ENCODE measurements around the gene TNFRSF12A. TPM values are rescaled to one million over a fixed set of nuclear protein-coding genes. Genes with fewer than 3 reads are reported as not detected.

TNFRSF12A gene
- total and polyA plus RNA-seq, 2 experiments from 2014 or later, result 115 to 142 TPM

DNA sequence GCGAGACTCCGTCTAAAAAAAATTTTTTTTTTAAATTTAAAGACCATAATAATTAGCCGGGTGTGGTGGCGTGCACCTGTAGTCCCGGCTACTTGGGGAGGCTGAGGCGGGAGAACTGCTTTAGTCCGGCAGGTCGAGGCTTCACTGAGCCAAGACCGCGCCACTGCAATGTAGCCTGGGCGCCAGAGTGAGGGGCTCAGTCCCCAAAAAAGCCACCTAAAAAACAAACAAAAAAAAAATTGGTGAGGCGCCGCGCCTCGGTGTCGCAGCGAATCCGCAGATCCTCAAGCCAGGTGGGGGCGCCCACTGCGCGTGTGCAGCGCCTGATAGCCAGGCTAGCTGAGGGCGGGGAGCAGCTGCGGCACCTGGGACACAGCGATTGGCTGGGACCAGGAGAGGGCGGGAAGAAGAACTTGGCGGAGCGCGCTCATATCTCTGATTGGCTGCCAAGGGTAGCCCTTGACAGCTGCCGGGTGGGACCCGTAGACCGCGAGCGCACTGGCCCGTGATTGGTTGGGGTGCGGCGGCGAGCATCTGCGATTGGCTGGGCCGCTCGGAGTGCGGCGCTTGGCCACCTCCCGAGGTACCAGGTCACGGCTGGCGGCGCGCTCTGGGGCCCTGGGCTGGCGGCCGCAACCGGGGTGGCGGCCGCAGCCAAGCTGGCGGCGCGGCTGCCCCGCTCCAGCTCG, 16.4 kb upstream of the TNFRSF12A start:
- Histone ChIP-seq H3K27ac (no peak overlapping the region), H3K36me3 (no peaks in the 10 kb centered on the region), H3K9me3 (ENCODE audit: low read depth) (no peaks in the 10 kb centered on the region), H3K4me3 (no peak overlapping the region), H3K4me1 (ENCODE audit: low read depth) (peaks cover 35% of the 10 kb centered on the region), H3K27me3 (no peaks in the 10 kb centered on the region)
- TF ChIP-seq, protein P1, sequence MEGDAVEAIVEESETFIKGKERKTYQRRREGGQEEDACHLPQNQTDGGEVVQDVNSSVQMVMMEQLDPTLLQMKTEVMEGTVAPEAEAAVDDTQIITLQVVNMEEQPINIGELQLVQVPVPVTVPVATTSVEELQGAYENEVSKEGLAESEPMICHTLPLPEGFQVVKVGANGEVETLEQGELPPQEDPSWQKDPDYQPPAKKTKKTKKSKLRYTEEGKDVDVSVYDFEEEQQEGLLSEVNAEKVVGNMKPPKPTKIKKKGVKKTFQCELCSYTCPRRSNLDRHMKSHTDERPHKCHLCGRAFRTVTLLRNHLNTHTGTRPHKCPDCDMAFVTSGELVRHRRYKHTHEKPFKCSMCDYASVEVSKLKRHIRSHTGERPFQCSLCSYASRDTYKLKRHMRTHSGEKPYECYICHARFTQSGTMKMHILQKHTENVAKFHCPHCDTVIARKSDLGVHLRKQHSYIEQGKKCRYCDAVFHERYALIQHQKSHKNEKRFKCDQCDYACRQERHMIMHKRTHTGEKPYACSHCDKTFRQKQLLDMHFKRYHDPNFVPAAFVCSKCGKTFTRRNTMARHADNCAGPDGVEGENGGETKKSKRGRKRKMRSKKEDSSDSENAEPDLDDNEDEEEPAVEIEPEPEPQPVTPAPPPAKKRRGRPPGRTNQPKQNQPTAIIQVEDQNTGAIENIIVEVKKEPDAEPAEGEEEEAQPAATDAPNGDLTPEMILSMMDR (IDR thresholded peaks at IDR 0.05; ENCODE audit: low read depth, low read length), result peak; percentile 42
- peak; percentile 99 for DNase-seq (ENCODE audit: low read depth in 1 of 2, low spot score in 1 of 2)

DNA sequence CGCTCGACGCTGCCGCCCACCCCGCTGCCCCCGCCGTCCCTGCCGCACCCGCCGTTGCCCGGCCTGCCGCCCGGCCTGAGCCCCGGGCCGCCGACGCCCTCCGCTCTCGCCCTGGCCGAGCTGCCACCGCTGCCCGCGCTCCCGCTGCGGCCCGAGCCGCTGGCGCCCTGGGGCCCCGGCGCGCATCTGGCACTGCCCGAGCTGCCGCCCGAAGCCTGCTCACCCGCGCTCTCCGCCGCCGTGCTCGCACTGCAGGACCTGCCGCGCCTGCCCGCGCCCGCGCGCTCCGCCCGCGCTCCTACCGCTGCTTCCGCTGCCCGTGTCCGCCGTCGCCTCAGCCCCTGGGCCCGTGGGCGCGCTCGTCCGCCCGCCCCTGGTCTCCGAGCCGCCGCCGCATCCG, 15.8 kb upstream of the TNFRSF12A start:
- DNase-seq (ENCODE audit: low read depth in 1 of 2, low spot score in 1 of 2), result peak in 1 of 2 donors; percentile 64
- Histone ChIP-seq H3K4me1 (ENCODE audit: low read depth) (peaks cover 41% of the 10 kb centered on the region), H3K36me3 (no peaks in the 10 kb centered on the region), H3K4me3 (peak overlapping the region; percentile 65), H3K9me3 (ENCODE audit: low read depth) (no peaks in the 10 kb centered on the region), H3K27ac (no peak overlapping the region), H3K27me3 (no peaks in the 10 kb centered on the region)
- TF ChIP-seq, protein P1 (IDR thresholded peaks at IDR 0.05; ENCODE audit: low read depth, low read length), result no peak

DNA sequence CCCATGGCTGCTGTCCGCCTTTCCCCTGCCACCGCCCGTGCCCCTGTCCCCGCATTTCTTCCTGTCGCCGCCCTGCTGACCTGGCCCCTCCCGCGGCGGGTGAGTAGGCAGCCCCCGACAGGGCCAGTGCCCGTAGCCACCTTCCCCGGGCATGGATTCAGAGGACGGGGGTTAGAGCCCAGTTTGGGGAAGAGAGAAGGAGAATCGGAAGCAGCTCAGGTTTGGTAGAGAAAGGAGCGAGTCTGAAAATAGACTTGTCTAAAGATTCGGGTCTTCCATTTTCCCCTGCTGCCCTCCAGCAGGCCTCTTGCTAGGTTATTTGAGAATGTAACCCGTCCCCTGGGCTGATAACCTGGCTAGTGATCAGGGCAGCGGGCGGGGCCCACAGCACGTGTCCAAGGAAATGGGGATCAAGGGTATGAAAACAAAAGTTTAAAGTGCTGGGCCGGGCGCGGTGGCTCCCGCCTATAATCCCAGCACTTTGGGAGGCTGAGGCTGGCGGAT, 15.3 kb upstream of the TNFRSF12A start:
- H3K27me3 ChIP-seq, result no peaks in the 10 kb centered on the region
- peaks cover 46% of the 10 kb centered on the region for H3K4me1 ChIP-seq (ENCODE audit: low read depth)
- H3K4me3 ChIP-seq, result peak overlapping the region; percentile 65
- peak in 1 of 2 donors; percentile 79 for DNase-seq (ENCODE audit: low read depth in 1 of 2, low spot score in 1 of 2)
- TF ChIP-seq, protein P1 (IDR thresholded peaks at IDR 0.05; ENCODE audit: low read depth, low read length), result no peak
- H3K9me3 ChIP-seq (ENCODE audit: low read depth), result no peaks in the 10 kb centered on the region
- no peaks in the 10 kb centered on the region for H3K36me3 ChIP-seq
- H3K27ac ChIP-seq, result peak overlapping the region; percentile 96

DNA sequence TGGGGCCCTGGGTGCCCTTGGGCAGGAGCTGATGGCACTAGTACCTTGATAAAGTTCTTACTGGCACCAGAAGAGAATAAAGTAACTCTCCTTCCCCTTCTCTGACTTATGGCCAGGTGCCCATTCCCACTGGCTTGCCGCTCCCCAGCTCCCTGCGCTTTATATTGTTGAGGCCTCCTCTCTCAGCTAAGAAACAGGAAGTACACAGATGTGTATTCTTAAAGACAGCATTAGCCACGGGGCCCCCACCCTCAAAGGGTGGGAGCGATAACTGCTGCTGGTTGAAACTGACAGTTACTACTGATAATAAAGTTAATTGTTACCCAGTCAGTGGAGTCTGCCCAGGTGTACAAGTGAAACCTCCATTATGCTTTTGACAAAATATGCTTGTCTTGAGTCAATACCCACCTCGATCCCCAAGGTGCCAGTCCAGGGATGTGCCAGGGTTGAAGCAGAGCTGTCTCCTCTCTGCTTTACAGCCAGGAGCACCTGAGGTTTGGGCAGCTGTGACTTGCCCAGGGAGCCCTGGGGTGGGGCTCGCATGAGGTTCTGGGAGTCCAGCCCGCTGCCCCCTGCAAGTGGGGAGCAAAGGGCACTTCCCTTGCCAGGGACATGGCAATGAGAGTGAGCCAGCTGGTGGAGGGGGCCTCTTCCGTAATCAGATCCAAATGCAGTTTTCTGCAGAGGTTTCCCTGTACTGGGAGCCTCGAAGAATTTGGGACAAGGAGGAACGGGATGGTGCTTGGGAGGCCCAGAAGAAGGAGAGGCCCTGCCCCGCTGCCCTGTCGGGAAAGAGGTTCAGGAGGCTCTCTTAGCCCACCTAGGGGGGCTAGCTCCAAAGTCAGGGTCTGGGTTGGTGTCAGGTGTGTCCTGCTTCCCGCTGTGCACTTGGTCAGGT, 12.9 kb upstream of the TNFRSF12A start:
- Histone ChIP-seq H3K4me3 (no peak overlapping the region), H3K4me1 (ENCODE audit: low read depth) (peaks cover 61% of the 10 kb centered on the region), H3K27ac (peak overlapping the region; percentile 96), H3K27me3 (no peaks in the 10 kb centered on the region), H3K36me3 (no peaks in the 10 kb centered on the region), H3K9me3 (ENCODE audit: low read depth) (no peaks in the 10 kb centered on the region)
- DNase-seq (ENCODE audit: low read depth in 1 of 2, low spot score in 1 of 2), result no peak
- TF ChIP-seq, protein P1 (IDR thresholded peaks at IDR 0.05; ENCODE audit: low read depth, low read length), result no peak

DNA sequence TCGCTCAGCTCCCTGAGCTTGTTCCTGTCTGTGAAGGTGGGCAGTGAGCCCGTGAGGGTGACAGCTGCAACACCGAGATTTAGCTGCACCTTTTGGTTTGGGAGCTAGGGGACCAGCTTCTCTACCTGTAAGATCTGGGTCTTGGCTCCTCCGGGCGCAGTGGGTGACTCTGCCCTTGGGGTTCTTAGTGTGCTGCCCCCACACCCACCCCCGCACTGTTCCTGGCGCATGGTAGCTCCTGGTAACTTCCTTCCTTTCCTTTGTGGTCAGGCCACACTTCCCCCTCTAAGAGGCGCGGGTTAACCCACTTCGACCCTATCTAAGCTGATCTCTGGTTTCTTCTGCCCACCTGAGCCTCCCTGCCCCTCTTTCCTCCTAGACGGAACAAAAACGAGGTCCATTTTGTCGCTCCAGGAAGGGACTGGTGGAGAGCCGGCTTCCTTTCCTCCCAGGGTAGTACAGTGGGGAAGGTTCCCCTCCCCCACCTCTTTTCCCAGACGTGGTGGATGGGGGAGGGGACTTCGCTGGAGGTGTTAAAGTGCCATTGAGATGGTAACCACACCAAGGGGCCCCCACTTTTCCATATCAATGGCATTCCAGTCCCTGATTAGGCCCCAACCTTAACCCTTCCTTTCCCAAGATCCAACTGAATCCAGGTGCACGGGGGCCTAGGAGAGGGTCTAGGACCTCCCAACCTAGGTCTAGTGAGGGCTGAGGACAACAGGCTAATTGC, 12.0 kb upstream of the TNFRSF12A start:
- peak in 1 of 2 donors; percentile 91 for DNase-seq (ENCODE audit: low read depth in 1 of 2, low spot score in 1 of 2)
- Histone ChIP-seq H3K27me3 (no peaks in the 10 kb centered on the region), H3K27ac (peak overlapping the region; percentile 96), H3K36me3 (no peaks in the 10 kb centered on the region), H3K9me3 (ENCODE audit: low read depth) (no peaks in the 10 kb centered on the region), H3K4me3 (no peak overlapping the region), H3K4me1 (ENCODE audit: low read depth) (peaks cover 67% of the 10 kb centered on the region)
- TF ChIP-seq, protein P1 (IDR thresholded peaks at IDR 0.05; ENCODE audit: low read depth, low read length), result no peak

Measured in cardiac muscle cell (in vitro differentiated cells and primary cell).